Lower leg skin (tissue), 3 donors: ENCODE measurements around the gene SELENOF.

Experiments used
- CTCF ChIP-seq, 3 donors: fragments of 450-650 bp; IDR thresholded peaks; one replicate each; pipeline ENCODE4 v1.5.1; 2016; ENCODE audit warnings: antibody characterized with exemption in 3 of 3, mild to moderate bottlenecking in 3 of 3, moderate library complexity in 2 of 3
- POLR2A ChIP-seq, 2 donors: fragments of 450-650 bp; IDR thresholded peaks; one replicate each; pipeline ENCODE4 v1.6.1; 2016 to 2017; ENCODE audit warnings: antibody characterized with exemption in 2 of 2, mild to moderate bottlenecking in 1 of 2, moderate library complexity in 1 of 2

- TF ChIP-seq CTCF (IDR thresholded peaks at IDR 0.05) = no peak
- no peak for TF ChIP-seq POLR2A (IDR thresholded peaks at IDR 0.05)
These were observed 64.2 kb downstream of the SELENOF start for GRCh38 chr1:86849756-86850155.
